Tibial nerve (tissue), 4 donors: ENCODE measurements around the gene DENND1A. TPM values are rescaled to one million over a fixed set of nuclear protein-coding genes. Genes with fewer than 3 reads are reported as not detected.

Experiments used
- DNase-seq, 2 donors: peaks; one replicate each; pipeline ENCODE4 v3.0.0-alpha.2; 2019; ENCODE audit warnings: low spot score in 2 of 2
- H3K27ac ChIP-seq, 4 donors: fragments of 200-600 bp; sonication (generic) in 3 of 4; one replicate each; pipeline ENCODE4 v1.5.1; 2017 to 2019; ENCODE audit warnings: mild to moderate bottlenecking in 1 of 4
- H3K27me3 ChIP-seq, 2 donors: fragments of 200-600 bp; sonication (generic) in 1 of 2; one replicate each; pipeline versions ENCODE4 v1.5.1 to v1.6.0; 2017 to 2019
- H3K36me3 ChIP-seq, 3 donors: fragments of 200-600 bp; sonication (generic); one replicate each; pipeline ENCODE4 v1.5.1; 2018 to 2019
- H3K4me1 ChIP-seq, 4 donors: fragments of 200-600 bp; sonication (generic) in 3 of 4; one replicate each; pipeline ENCODE4 v1.5.1; 2017 to 2019
- H3K4me3 ChIP-seq, 4 donors: fragments of 200-600 bp; sonication (generic) in 3 of 4; one replicate each; pipeline ENCODE4 v1.5.1; 2017 to 2019; ENCODE audit warnings: mild to moderate bottlenecking in 1 of 4, moderate library complexity in 1 of 4
- H3K9me3 ChIP-seq, 4 donors: fragments of 200-600 bp; sonication (generic) in 3 of 4; one replicate each; pipeline ENCODE4 v1.5.1; 2017 to 2019
- EP300 ChIP-seq, 2 donors: sonication (generic); formaldehyde crosslinking; IDR thresholded peaks; one replicate each; pipeline ENCODE4 v1.6.1; 2017; ENCODE audit warnings: antibody characterized with exemption in 2 of 2, mild to moderate bottlenecking in 1 of 2
- POLR2A ChIP-seq, 2 donors: fragments of 450-650 bp; IDR thresholded peaks; one replicate each; pipeline ENCODE4 v1.6.1; 2017; ENCODE audit warnings: antibody characterized with exemption in 2 of 2, mild to moderate bottlenecking in 2 of 2, moderate library complexity in 2 of 2
- WGBS, 2 donors: methylation state at CpG; one replicate each; pipeline ENCODE4 v1.1.5; 2018; 5-methylcytosine and 5-hydroxymethylcytosine counted together
- total RNA-seq, 4 donors: library from RNA; depleted of rRNA; stranded (reverse); fragments of >200 nt; gene quantifications; one replicate each; pipeline ENCODE4 v1.1.0, GENCODE V29; 2016
- TF ChIP-seq, protein P1 (sequence below), 5 experiments: fragments of 200-600 bp in 3 of 5; fragments of 450-650 bp in 2 of 5; sonication (generic) in 3 of 5; IDR thresholded peaks; one replicate each; pipeline ENCODE4 v1.5.1; 2016 to 2019; ENCODE audit warnings: antibody characterized with exemption in 5 of 5, mild to moderate bottlenecking in 3 of 5, moderate library complexity in 2 of 5

DENND1A gene
- total RNA-seq, 4 donors from 2014 or later: 17.5 to 34.8 (median 20.1) TPM

DNA sequence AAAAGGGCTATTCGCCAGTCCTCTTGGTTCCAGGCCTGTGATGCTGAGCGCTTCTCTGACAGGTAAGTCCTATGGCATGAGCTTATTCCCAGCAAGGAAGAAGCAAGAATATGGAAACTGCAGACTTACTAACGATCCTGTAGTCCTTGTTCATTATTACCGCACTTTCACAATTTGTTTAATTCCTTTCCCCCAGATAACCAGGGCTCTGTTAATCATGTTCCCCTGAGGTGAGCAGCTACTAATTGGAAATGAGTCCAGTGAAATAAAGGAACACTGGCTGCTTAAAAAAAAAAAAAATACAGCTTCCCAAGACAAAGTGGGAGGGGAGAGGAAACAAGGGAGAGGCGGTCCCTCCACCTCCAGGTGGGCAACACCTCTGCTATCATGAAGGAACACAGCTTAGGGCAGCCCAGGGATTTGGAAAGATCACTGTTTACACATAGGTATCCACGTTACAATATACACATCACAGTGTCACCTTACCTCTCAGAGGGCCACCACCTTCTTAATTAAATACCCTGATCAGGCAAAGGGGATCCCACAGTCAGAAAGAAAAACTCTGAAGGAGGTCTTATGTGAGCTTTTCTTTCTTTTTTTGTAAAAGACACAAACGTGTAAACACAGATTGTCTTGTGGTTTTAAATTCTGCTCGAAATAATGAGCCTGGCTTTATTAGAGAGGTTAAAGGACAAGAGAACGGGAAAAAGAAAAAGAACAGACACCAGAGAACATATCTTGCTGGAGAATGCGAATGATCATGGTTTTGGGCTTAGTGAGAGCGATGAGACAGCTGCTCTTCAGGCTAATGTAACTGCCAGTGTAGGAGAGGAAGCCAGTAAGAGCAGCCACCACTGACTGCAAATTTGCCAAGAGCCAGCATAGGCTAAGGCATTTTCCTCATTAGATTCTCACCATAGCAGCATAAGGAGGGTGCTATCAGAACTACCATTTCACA lies 315.3 kb downstream of the DENND1A start:
- Histone ChIP-seq H3K27ac (no peak overlapping the region), H3K4me3 (no peak overlapping the region), H3K36me3 (peaks cover 0 to 4% (median 0%) of the 10 kb centered on the region in 3 donors), H3K4me1 (peaks cover 0 to 2% (median 0%) of the 10 kb centered on the region in 4 donors), H3K27me3 (no peaks in the 10 kb centered on the region), H3K9me3 (no peaks in the 10 kb centered on the region)
- TF ChIP-seq POLR2A (IDR thresholded peaks at IDR 0.05) (no peak), EP300 (IDR thresholded peaks at IDR 0.05) (no peak)
- TF ChIP-seq, protein P1, sequence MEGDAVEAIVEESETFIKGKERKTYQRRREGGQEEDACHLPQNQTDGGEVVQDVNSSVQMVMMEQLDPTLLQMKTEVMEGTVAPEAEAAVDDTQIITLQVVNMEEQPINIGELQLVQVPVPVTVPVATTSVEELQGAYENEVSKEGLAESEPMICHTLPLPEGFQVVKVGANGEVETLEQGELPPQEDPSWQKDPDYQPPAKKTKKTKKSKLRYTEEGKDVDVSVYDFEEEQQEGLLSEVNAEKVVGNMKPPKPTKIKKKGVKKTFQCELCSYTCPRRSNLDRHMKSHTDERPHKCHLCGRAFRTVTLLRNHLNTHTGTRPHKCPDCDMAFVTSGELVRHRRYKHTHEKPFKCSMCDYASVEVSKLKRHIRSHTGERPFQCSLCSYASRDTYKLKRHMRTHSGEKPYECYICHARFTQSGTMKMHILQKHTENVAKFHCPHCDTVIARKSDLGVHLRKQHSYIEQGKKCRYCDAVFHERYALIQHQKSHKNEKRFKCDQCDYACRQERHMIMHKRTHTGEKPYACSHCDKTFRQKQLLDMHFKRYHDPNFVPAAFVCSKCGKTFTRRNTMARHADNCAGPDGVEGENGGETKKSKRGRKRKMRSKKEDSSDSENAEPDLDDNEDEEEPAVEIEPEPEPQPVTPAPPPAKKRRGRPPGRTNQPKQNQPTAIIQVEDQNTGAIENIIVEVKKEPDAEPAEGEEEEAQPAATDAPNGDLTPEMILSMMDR (IDR thresholded peaks at IDR 0.05): no peak
- WGBS, 2 donors: 84 to 88% methylated on average over 11 of the region's 11 CpGs
- no peak for DNase-seq

DNA sequence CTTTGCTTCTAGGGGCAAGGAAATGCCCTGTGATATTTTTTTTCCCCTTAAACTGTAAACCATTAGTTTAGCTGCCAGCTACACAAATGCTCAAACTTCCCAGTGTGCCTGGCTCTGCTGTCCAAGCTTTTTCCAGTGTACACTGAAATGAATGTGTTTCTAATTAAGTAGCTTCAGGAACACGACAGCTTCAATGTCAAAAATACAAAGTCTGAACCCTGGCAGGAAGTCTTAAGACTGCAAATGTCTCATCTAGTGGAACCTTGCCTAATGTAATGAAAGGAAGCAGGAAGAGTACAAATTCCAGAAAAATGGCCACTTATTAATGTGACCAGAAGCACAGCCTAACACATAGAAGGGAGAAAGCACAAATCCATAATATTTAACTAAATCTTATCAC lies 318.7 kb downstream of the DENND1A start:
- H3K4me1 ChIP-seq: peaks cover 0 to 2% (median 0%) of the 10 kb centered on the region in 4 donors
- no peak for DNase-seq
- 45 to 50% methylated on average over 1 of the region's 1 CpG for WGBS, 2 donors

DNA sequence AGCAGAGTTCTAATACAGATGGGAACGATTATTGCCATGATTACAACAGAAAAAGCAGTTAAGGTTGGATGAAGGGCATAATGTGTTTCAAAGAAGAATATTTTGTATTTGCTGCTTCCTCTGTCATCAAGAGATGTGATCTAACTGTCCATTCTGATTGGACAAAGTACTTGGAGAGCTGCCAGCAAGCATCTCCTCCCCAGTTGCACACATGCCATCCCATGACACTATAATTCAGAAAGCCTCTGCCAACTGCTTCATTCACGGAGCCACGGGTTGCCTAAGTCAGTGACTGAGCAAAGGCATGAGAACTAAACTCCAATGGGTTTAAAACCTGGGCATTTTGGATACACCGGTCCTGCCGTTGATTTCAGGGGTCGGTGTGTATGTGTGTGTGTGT lies 320.1 kb downstream of the DENND1A start:
- DNase-seq: no peak
- H3K9me3 ChIP-seq: no peaks in the 10 kb centered on the region
- no peaks in the 10 kb centered on the region for H3K27me3 ChIP-seq
- H3K27ac ChIP-seq: no peak overlapping the region
- H3K36me3 ChIP-seq: peaks cover 0 to 4% (median 4%) of the 10 kb centered on the region in 3 donors
- TF ChIP-seq POLR2A (IDR thresholded peaks at IDR 0.05) (no peak), EP300 (IDR thresholded peaks at IDR 0.05) (no peak)
- TF ChIP-seq, protein P1 (IDR thresholded peaks at IDR 0.05): no peak
- H3K4me1 ChIP-seq: peaks cover 0 to 2% (median 0%) of the 10 kb centered on the region in 4 donors
- H3K4me3 ChIP-seq: no peak overlapping the region
- 86 to 89% methylated on average over 6 of the region's 6 CpGs for WGBS, 2 donors

More for the DNA sequence above, 318.7 kb downstream of the DENND1A start:
- H3K27me3 ChIP-seq: no peaks in the 10 kb centered on the region
- peaks cover 0 to 4% (median 0%) of the 10 kb centered on the region in 3 donors for H3K36me3 ChIP-seq
- H3K9me3 ChIP-seq: no peaks in the 10 kb centered on the region
- no peak overlapping the region for H3K4me3 ChIP-seq
- TF ChIP-seq, protein P1 (IDR thresholded peaks at IDR 0.05): no peak
- no peak for TF ChIP-seq POLR2A (IDR thresholded peaks at IDR 0.05)
- TF ChIP-seq EP300 (IDR thresholded peaks at IDR 0.05): no peak
- H3K27ac ChIP-seq: no peak overlapping the region

DNA sequence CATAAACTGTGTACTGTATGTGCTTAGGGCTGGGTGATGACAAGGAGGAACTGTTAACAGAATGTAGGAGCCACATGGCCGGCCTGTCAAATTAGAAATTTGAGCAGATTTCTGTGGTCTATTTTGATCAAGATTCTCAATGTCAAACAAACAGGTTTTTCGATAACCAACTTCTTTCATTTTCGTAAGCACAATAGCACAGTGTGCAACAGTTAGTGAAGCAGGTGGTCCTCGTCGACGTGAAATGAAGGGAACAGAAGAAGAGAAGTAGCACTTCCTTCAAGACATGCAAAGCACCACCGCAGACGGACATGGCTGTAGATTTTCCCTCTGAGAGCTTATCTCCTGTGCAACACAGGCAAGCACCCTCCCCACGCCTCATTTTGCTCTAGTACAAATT lies 321.8 kb downstream of the DENND1A start:
- Histone ChIP-seq H3K9me3 (no peaks in the 10 kb centered on the region), H3K27ac (no peak overlapping the region), H3K4me3 (no peak overlapping the region), H3K36me3 (peaks cover 0 to 7% (median under 1%) of the 10 kb centered on the region in 3 donors), H3K27me3 (no peaks in the 10 kb centered on the region), H3K4me1 (peaks cover 0 to 2% (median 0%) of the 10 kb centered on the region in 4 donors)
- no peak for DNase-seq
- 90 to 92% methylated on average over 9 of the region's 9 CpGs for WGBS, 2 donors
- TF ChIP-seq, protein P1 (IDR thresholded peaks at IDR 0.05): no peak
- peak in 1 of 2 donors; percentile 6 for TF ChIP-seq POLR2A (IDR thresholded peaks at IDR 0.05)

DNA sequence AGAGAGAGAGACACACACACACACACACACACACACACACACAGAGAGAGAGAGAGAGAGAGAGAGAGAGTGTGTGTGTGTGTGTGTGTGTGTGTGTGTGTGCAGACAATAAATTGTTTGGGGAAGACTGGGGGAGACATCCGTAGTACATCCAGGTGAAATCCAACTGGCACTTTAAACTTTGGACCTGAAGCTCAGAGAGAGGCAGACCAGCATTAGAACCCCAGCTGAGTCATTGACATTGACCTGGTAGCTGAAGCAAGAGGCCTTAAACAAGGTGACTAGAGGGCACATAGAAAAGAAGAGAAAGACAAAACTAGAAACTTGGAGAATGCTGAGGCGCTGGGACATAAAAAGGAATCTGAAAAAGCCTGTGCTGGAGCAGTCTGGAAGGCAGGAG lies 322.4 kb downstream of the DENND1A start:
- TF ChIP-seq, protein P1 (IDR thresholded peaks at IDR 0.05): no peak
- no peak for TF ChIP-seq POLR2A (IDR thresholded peaks at IDR 0.05)
- TF ChIP-seq EP300 (IDR thresholded peaks at IDR 0.05): no peak
- no peak for DNase-seq
- Histone ChIP-seq H3K27me3 (no peaks in the 10 kb centered on the region), H3K27ac (no peak overlapping the region), H3K4me1 (peaks cover 0 to 2% (median 0%) of the 10 kb centered on the region in 4 donors), H3K9me3 (no peaks in the 10 kb centered on the region), H3K4me3 (no peak overlapping the region), H3K36me3 (peaks cover 0 to 10% (median 0%) of the 10 kb centered on the region in 3 donors)
- 81 to 93% methylated on average over 2 of the region's 2 CpGs for WGBS, 2 donors
